ENCODE data around the gene UTF1. TPM values are rescaled to one million over a fixed set of nuclear protein-coding genes. Genes with fewer than 3 reads are reported as not detected.

UTF1 gene
- total RNA-seq, 1 experiment from 2014 or later: not detected

DNA sequence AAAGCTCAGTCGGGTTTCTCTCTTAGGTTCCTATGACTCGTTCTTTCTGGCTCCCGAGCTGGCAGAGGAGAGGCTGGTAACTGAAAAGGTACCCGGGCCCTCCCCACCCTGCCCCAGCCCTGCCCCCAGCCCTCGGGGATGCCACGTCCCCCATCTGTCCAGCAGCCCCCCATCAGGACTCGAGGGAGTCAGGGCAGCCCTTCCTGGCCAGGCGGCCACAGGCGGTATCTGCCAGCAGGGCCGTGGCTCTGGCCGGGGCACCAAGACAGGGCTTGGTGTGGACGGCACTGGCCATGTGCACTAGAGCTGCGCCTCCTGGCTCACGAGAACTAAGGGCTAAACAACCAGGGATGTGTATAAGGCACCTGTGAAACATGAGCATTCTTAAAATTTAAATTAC lies 40.3 kb upstream of the UTF1 start:
- no peaks in the 10 kb centered on the region for H3K4me1 ChIP-seq (replicated peaks)
- H3K36me3 ChIP-seq: no peaks in the 10 kb centered on the region
- no peak overlapping the region for H3K4me3 ChIP-seq
- no peak overlapping the region for H3K27ac ChIP-seq
- peaks cover 3% of the 10 kb centered on the region; the same call in 1 of the 2 replicates for H3K9me3 ChIP-seq (replicated peaks)
- no peak for DNase-seq (ENCODE audit: low read depth in 1 of 2, low spot score in 2 of 2)
- H3K27me3 ChIP-seq (replicated peaks): peaks cover 28% of the 10 kb centered on the region

DNA sequence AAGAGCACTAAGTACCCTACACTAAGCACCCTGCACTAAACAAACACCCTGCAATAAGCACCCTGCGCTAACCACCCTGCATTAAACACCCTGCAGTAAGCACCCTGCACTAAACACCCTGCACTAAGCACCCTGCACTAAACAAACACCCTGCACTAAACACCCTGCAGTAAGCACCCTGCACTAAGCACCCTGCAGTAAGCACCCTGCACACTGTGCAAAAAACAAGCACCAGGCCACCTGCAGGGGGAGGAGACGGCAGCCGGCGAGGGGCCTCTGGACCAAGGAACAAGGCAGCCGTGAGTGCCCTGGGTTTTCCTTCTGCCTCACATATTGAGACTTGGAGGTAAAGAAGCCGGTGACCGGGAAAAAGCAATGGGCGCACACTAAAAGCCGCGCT lies 39.8 kb upstream of the UTF1 start:
- Histone ChIP-seq H3K9me3 (replicated peaks) (peaks cover 3% of the 10 kb centered on the region; the same call in 1 of the 2 replicates), H3K27ac (no peak overlapping the region), H3K36me3 (no peaks in the 10 kb centered on the region), H3K4me1 (replicated peaks) (no peaks in the 10 kb centered on the region), H3K27me3 (replicated peaks) (peaks cover 28% of the 10 kb centered on the region), H3K4me3 (no peak overlapping the region)
- no peak for DNase-seq (ENCODE audit: low read depth in 1 of 2, low spot score in 2 of 2)

DNA sequence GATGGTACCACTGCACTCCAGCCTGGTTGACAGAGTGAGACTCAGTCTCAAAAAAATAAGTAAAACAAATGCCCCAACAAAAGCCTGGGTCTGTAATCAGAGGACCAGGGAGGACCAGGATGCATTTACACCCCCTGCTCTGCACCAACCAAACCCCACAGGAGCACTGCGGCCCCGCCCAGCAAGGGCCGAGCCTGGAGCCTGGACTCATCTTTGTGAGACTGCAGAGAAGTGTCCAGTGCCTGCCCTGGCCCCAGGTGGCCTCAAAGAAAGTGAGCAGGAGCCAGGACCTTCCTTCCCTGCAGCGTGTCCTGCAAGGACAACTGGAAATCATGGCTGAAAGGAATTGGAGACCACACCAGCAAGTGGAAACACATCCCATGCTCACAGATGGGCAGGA lies 38.4 kb upstream of the UTF1 start:
- Histone ChIP-seq H3K9me3 (replicated peaks) (peaks cover 3% of the 10 kb centered on the region; the same call in 1 of the 2 replicates), H3K36me3 (no peaks in the 10 kb centered on the region), H3K4me1 (replicated peaks) (no peaks in the 10 kb centered on the region), H3K27ac (no peak overlapping the region), H3K27me3 (replicated peaks) (peaks cover 29% of the 10 kb centered on the region), H3K4me3 (no peak overlapping the region)
- DNase-seq (ENCODE audit: low read depth in 1 of 2, low spot score in 2 of 2): no peak

DNA sequence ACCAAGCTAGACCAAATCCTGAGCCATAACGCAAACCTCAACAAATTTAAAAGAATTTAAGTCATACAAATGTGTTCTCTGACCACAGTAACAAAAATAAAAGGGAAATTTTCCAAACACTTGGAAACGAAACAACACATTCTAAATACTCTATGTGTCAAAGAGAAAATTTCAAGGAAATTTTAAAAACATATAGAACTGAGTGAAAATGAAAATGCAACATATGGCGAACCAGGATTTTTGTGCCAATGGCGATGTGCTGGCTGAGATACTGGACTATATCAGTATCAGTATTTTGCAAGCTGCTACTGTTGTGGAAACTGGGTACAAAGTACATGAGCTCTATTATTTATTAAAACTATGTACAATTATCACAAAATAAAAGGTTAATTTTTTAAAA lies 35.9 kb upstream of the UTF1 start:
- Histone ChIP-seq H3K9me3 (replicated peaks) (peaks cover 3% of the 10 kb centered on the region; the same call in 1 of the 2 replicates), H3K4me3 (no peak overlapping the region), H3K27me3 (replicated peaks) (peaks cover 36% of the 10 kb centered on the region), H3K27ac (no peak overlapping the region), H3K4me1 (replicated peaks) (no peaks in the 10 kb centered on the region), H3K36me3 (no peaks in the 10 kb centered on the region)
- DNase-seq (ENCODE audit: low read depth in 1 of 2, low spot score in 2 of 2): no peak

DNA sequence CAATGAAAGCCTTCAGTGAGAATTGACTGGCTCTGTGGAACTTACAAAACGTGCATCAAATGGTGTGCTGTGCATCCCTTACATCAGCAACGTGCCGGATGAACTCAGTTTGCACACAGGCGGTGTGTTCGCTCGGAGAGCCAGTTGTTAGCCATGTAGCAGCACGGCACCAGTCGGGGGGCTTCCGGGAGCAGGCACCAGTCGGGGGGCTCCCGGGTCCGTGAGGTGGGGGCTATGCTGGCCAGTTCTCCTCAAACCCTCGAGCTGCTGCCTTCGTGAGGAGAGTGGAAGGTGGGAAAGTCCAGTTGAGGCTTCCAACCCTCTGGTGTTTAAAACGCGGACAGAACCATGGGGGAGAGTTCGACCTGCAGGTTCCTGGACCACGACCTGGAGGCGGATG lies 34.9 kb upstream of the UTF1 start:
- DNase-seq (ENCODE audit: low read depth in 1 of 2, low spot score in 2 of 2): no peak
- Histone ChIP-seq H3K27ac (no peak overlapping the region), H3K36me3 (no peaks in the 10 kb centered on the region), H3K9me3 (replicated peaks) (peaks cover 3% of the 10 kb centered on the region; the same call in 1 of the 2 replicates), H3K4me3 (no peak overlapping the region), H3K4me1 (replicated peaks) (no peaks in the 10 kb centered on the region), H3K27me3 (replicated peaks) (peaks cover 36% of the 10 kb centered on the region)

DNA sequence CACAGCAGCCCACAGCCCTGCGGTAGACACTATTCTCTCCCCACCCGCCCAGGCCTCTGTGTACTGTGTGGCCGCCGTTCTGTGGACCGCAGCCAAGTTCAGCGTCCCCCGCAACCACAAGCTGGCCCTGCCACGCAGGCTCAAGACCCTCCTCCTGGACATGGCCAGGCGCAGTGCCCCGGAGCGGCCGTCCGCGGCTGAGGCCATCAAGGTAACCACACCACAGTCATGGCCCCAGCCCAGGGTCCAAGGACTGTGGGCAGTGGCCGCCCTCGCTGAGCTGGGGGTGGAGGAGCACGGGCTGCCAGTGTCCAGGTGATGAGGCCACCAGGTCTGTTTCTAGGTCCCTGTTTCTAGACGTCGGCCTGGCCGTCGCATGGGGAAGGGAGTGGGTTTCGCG lies 34.4 kb upstream of the UTF1 start:
- Histone ChIP-seq H3K27me3 (replicated peaks) (peaks cover 36% of the 10 kb centered on the region), H3K4me1 (replicated peaks) (no peaks in the 10 kb centered on the region), H3K4me3 (no peak overlapping the region), H3K9me3 (replicated peaks) (peaks cover 3% of the 10 kb centered on the region; the same call in 1 of the 2 replicates), H3K36me3 (no peaks in the 10 kb centered on the region), H3K27ac (no peak overlapping the region)
- no peak for DNase-seq (ENCODE audit: low read depth in 1 of 2, low spot score in 2 of 2)

DNA sequence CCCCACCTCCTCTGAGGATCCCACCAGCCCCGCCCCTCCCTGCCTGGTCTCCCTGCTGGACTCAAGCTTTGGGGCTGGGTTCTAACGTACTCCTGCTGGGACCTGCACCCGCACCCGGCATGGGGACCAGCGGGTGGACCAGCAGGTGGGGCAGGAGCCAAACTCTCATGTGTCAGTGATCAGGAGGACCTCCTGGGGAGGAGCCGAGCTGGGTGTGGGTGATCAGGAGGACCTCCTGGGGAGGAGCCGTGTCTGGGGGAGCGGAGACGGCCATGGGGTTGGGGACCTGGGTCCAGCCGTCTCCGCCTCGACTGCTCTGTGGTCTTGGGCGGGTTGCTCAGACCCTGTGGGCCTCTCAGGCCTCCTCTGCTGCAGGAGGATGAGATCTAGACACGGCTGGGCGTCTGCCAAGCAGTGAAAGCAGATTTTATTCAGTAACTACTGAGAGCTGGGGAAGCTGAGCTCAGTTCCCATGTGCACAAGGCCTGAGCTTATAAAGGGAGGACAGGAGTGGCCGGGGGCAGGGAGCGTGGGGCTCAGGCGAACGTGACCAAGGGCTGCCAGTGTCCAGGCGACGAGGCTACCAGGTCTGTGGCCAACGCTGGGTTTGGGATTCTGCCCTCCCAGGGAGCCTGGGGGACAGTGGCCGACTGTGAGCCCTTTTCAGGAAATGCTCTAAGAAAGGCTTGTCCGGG lies 33.6 kb upstream of the UTF1 start:
- Histone ChIP-seq H3K4me3 (no peak overlapping the region), H3K9me3 (replicated peaks) (peaks cover 3% of the 10 kb centered on the region; the same call in 1 of the 2 replicates)

DNA sequence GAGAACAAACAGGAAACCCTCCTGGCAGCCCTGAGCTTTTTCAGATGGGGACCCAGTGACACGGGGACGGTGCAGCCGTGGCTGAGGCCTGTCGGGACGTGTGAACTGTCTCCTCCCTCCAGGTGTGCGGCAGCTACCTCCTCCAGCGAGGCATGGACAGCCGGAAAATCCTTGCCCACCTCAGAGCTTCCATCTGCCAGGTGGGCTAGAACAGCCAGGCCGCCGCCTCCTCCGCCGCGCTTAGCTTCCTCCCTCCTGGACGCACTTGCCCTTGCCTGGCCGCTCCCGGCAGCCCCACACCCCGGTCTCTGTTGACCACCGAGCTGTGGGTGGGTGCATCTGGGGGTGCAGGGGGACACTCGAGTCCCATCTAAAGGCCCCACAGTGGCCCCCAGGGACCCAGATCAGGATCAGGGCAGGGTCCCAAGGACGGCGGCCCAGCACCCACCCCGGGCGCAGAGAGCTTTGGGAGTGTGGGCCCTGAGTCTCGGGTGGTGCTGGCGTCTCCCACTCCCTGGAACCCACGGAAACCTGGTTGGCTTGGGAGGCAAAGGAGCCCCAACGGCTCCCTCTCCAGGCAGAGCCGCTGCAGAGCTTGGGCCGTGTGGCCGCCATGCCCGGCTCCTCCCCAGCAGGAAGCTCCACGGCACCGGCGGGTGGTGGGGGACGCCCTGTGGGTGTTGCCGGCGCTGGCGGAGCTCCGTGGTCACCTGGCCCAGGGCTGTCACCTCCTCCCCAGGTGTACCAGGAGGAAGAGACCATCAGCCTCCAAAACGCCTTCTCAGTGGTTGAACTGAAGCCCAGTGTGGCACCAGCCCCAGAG lies 32.9 kb upstream of the UTF1 start:
- H3K9me3 ChIP-seq (replicated peaks): peaks cover 3% of the 10 kb centered on the region; the same call in 1 of the 2 replicates
- no peaks in the 10 kb centered on the region for H3K36me3 ChIP-seq
- H3K27me3 ChIP-seq (replicated peaks): peaks cover 36% of the 10 kb centered on the region
- H3K4me3 ChIP-seq: no peak overlapping the region
- DNase-seq (ENCODE audit: low read depth in 1 of 2, low spot score in 2 of 2): no peak
- H3K4me1 ChIP-seq (replicated peaks): no peaks in the 10 kb centered on the region
- H3K27ac ChIP-seq: no peak overlapping the region

More for the DNA sequence above, 33.6 kb upstream of the UTF1 start:
- H3K4me1 ChIP-seq (replicated peaks): no peaks in the 10 kb centered on the region
- peaks cover 36% of the 10 kb centered on the region for H3K27me3 ChIP-seq (replicated peaks)
- no peak for DNase-seq (ENCODE audit: low read depth in 1 of 2, low spot score in 2 of 2)
- no peaks in the 10 kb centered on the region for H3K36me3 ChIP-seq
- no peak overlapping the region for H3K27ac ChIP-seq

DNA sequence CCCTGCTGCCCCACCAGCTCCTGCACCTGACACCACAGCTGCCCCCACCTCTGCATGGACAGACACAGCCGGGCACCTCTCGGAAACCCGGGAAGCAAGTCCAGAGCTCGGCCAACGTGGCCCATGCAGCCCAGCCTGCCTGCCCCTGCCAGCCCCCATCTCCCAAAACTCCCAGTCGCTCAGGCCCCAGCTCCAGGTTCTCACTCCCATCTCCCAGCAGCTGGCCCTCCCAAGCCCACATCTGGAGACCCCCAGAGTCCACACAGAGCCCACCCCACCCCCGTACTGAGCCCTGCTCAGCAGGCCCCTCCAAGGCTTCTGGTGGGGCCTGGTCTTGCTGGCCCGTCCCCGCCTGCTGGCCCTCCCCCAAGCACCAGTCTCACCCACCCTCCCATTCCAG lies 32.2 kb upstream of the UTF1 start:
- Histone ChIP-seq H3K27ac (no peak overlapping the region), H3K9me3 (replicated peaks) (no peaks in the 10 kb centered on the region), H3K4me3 (no peak overlapping the region), H3K27me3 (replicated peaks) (peaks cover 33% of the 10 kb centered on the region), H3K36me3 (no peaks in the 10 kb centered on the region), H3K4me1 (replicated peaks) (no peaks in the 10 kb centered on the region)
- no peak for DNase-seq (ENCODE audit: low read depth in 1 of 2, low spot score in 2 of 2)

DNA sequence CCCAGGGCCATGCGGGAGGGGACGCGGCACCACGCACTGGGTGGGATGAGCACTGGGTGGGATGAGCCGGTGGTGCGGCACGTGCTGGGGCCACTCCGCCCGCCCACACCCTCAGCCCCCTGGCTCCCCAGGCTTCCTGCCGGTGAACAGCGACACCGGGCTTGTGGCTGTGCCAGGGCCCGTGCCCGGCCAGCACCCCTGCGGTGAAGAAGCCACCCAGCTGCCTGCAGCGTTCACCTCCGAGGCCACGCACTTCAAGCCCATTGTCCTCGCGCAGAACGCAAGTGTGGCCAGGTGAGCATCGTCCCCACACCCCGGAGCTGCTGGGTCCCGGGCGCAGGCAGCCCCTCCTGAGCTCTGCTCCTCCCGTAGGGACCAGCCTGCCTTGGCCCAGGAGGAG lies 31.8 kb upstream of the UTF1 start:
- H3K4me3 ChIP-seq: no peak overlapping the region
- no peaks in the 10 kb centered on the region for H3K9me3 ChIP-seq (replicated peaks)
- DNase-seq (ENCODE audit: low read depth in 1 of 2, low spot score in 2 of 2): no peak
- no peak overlapping the region for H3K27ac ChIP-seq
- no peaks in the 10 kb centered on the region for H3K36me3 ChIP-seq
- no peaks in the 10 kb centered on the region for H3K4me1 ChIP-seq (replicated peaks)
- peaks cover 29% of the 10 kb centered on the region for H3K27me3 ChIP-seq (replicated peaks)

DNA sequence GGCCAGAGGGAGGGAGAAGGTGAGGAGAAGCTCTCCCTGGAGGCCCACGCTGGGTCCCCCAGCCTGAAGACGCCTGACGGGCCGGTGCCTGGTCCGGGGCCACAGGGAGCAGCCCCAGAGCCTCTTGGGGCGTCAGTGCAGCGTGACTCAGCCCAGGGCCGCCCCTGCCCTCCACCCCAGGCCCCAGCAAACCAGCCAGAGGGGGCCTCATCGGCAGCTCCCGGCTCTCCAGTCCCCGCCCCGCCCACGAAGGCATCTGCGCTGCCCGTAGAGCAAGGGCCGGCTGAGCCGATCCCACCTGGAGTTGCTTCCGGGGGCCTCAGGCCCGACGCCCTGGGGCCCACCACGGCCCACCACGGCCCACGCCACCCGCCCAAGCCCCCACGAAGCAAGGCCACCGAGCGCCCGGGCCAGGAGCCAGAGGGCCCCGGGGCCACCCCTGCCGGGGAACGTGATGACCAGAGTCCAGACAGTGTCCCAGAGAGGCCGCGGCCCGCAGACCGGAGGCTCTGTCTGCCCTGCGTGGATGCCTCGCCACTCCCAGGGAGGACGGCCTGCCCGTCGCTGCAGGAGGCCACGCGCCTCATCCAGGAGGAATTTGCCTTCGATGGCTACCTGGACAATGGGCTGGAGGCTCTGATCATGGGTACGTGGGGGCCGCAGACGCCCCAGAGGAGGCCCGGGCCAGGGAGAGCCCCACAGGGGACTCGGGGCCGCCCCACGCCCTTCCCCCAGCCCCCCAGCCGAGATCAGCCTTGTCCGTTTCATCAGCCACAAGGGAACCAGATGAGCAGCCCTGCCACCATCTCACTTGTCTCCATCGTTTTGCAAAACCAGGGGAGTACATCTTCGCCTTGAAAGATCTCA lies 31.2 kb upstream of the UTF1 start:
- no peak for DNase-seq (ENCODE audit: low read depth in 1 of 2, low spot score in 2 of 2)
- Histone ChIP-seq H3K4me3 (no peak overlapping the region), H3K36me3 (no peaks in the 10 kb centered on the region), H3K27ac (no peak overlapping the region), H3K27me3 (replicated peaks) (peaks cover 22% of the 10 kb centered on the region), H3K4me1 (replicated peaks) (no peaks in the 10 kb centered on the region), H3K9me3 (replicated peaks) (no peaks in the 10 kb centered on the region)

DNA sequence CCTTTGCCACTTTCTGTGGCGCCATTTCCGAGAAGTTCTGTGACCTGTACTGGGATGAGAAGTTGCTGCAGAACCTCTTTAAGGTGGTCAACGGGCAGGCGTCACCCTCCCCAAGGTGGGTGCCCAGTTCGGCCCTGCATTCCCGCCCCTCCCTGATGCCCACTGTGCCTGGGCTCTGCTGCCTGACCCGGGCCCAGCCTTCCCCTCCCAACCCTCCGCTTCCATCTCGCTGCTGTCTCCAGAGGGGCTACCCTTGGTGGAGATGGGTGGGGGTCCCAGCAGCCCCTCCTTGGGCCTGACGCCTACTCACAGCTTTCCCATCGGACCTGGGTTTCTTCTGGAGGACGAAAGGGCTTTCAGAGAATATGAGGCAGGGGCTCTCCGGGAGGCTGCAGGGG lies 30.5 kb upstream of the UTF1 start:
- H3K9me3 ChIP-seq (replicated peaks): no peaks in the 10 kb centered on the region
- DNase-seq (ENCODE audit: low read depth in 1 of 2, low spot score in 2 of 2): no peak
- H3K27me3 ChIP-seq (replicated peaks): peaks cover 16% of the 10 kb centered on the region

DNA sequence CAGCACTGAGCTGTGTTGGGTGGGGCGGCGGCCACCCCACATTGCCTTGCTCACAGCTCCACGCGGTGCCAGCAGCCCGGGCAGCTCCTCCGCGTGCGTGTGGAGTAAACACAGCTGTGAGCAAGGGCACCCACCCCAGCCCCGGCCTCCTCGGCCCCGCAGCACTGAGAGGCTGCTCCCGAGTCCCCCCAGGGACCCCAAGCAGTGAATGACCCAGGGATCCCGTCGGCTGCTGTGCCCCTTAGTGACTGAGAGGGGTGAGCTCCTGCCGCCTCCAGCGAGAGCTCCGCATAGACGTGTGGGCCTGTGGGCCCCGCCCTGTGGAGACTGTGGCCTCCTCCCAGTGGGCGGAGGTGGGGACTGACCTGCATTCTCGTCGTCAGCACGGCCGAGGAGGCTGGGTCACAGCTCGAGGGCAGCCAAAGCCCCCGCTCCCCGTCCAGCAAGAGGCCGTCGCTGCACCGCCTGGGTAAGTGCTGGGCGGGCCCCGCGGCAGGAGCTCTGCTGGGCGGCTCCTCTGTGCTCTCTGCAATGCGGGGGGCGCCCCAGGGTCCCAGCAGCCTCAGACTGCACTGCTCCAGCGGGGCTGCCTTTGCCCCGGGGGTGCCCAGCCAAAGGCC lies 29.9 kb upstream of the UTF1 start:
- no peak overlapping the region for H3K27ac ChIP-seq
- no peak for DNase-seq (ENCODE audit: low read depth in 1 of 2, low spot score in 2 of 2)
- no peaks in the 10 kb centered on the region for H3K4me1 ChIP-seq (replicated peaks)
- H3K4me3 ChIP-seq: no peak overlapping the region
- H3K9me3 ChIP-seq (replicated peaks): no peaks in the 10 kb centered on the region
- H3K27me3 ChIP-seq (replicated peaks): peaks cover 16% of the 10 kb centered on the region
- H3K36me3 ChIP-seq: no peaks in the 10 kb centered on the region

More for the DNA sequence above, 30.5 kb upstream of the UTF1 start:
- no peak overlapping the region for H3K27ac ChIP-seq
- H3K4me1 ChIP-seq (replicated peaks): no peaks in the 10 kb centered on the region
- H3K36me3 ChIP-seq: no peaks in the 10 kb centered on the region
- H3K4me3 ChIP-seq: no peak overlapping the region

Measured in SJSA1 (cell line).